ENCODE measurements around the gene TEX54.

TEX54 gene

GRCh38 chr11:62786318-62787004 lies 46.2 kb downstream of the TEX54 start:
- DNase-seq, result peak; percentile 95

- DNase-seq, result no peak
These were observed 49.9 kb downstream of the TEX54 start for GRCh38 chr11:62782753-62783152.

Data from islet precursor cell (in vitro differentiated cells).